Activated T-helper 9 cell treated with anti-CD3 and anti-CD28 coated beads, Interleukin-2, amount 50 U/mL, for 16 hours (primary cell): ENCODE measurements around the gene PHOSPHO2.

ENCODE experiments used
- DNase-seq: peaks from one replicate; pipeline ENCODE4 v3.0.0-alpha.2; 2020; ENCODE audit warnings: low read depth

Gene PHOSPHO2

GRCh38 chr2:169694113-169694893 lies at the start of gene PHOSPHO2, which contains the start of gene CFAP210:
Gene PHOSPHO2 (plus strand): TSS chr2:169694469. CDS start chr2:169700972, 6,503 bp downstream.
Gene CFAP210 (minus strand): TSS chr2:169694405. CDS start chr2:169694327, 78 bp downstream.
- peak; percentile 98 for DNase-seq

GRCh38 chr2:169647496-169647895 lies 46.8 kb upstream of the PHOSPHO2 start:
- no peak for DNase-seq

GRCh38 chr2:169649278-169649677 lies 45.0 kb upstream of the PHOSPHO2 start:
- no peak for DNase-seq

GRCh38 chr2:169653636-169654035 lies 40.6 kb upstream of the PHOSPHO2 start:
- DNase-seq = no peak

GRCh38 chr2:169656164-169656563 lies 38.1 kb upstream of the PHOSPHO2 start:
- DNase-seq = no peak

- no peak for DNase-seq
Measured at GRCh38 chr2:169658877-169659276, 35.4 kb upstream of the PHOSPHO2 start.

GRCh38 chr2:169659320-169659719 lies 34.9 kb upstream of the PHOSPHO2 start:
- no peak for DNase-seq

- DNase-seq = no peak
Measured at GRCh38 chr2:169661265-169661664, 33.0 kb upstream of the PHOSPHO2 start.

GRCh38 chr2:169662744-169663143 lies 31.5 kb upstream of the PHOSPHO2 start:
- DNase-seq = no peak

- DNase-seq = no peak
Measured at GRCh38 chr2:169663247-169663646, 31.0 kb upstream of the PHOSPHO2 start.

- DNase-seq = no peak
Measured at GRCh38 chr2:169664600-169664977, 29.7 kb upstream of the PHOSPHO2 start.

- DNase-seq = no peak
Measured at GRCh38 chr2:169664978-169665930, 29.0 kb upstream of the PHOSPHO2 start.

- no peak for DNase-seq
Measured at GRCh38 chr2:169667583-169667982, 26.7 kb upstream of the PHOSPHO2 start.

- DNase-seq = no peak
Measured at GRCh38 chr2:169670215-169670651, 24.0 kb upstream of the PHOSPHO2 start.

- no peak for DNase-seq
Measured at GRCh38 chr2:169670937-169671336, 23.3 kb upstream of the PHOSPHO2 start.

- DNase-seq = no peak
Measured at GRCh38 chr2:169672406-169672805, 21.9 kb upstream of the PHOSPHO2 start.

GRCh38 chr2:169673106-169673505 lies 21.2 kb upstream of the PHOSPHO2 start:
- no peak for DNase-seq

- DNase-seq = no peak
Measured at GRCh38 chr2:169673921-169674320, 20.3 kb upstream of the PHOSPHO2 start.

GRCh38 chr2:169676357-169676756 lies 17.9 kb upstream of the PHOSPHO2 start:
- no peak for DNase-seq

GRCh38 chr2:169676850-169677249 lies 17.4 kb upstream of the PHOSPHO2 start:
- DNase-seq = no peak

GRCh38 chr2:169683054-169683424 lies 11.2 kb upstream of the PHOSPHO2 start:
- DNase-seq = no peak

- DNase-seq = no peak
Measured at GRCh38 chr2:169683425-169684134, 10.7 kb upstream of the PHOSPHO2 start.
